ENCODE data around the gene B4GALNT1. TPM values are rescaled to one million over a fixed set of nuclear protein-coding genes. Genes with fewer than 3 reads are reported as not detected.

B4GALNT1 gene
- total RNA-seq, 3 donors from 2014 or later, result 0.64 to 2.2 (median 0.65) TPM

- Histone ChIP-seq H3K4me1 (ENCODE audit: low read depth) (no peaks in the 10 kb centered on the region), H3K36me3 (ENCODE audit: low read depth) (no peaks in the 10 kb centered on the region), H3K4me3 (no peak overlapping the region), H3K9me3 (no peaks in the 10 kb centered on the region)
- no peak for DNase-seq
- TF ChIP-seq CTCF (IDR thresholded peaks at IDR 0.05), result no peak
- ATAC-seq, result no peak
- intact Hi-C loops (cut with DNase I, micrococcal nuclease), result no loop called here
Measured at GRCh38 chr12:57579011-57579410, 54.0 kb downstream of the B4GALNT1 start.

GRCh38 chr12:57577981-57578758 lies 54.8 kb downstream of the B4GALNT1 start:
- no peaks in the 10 kb centered on the region for H3K4me1 ChIP-seq (ENCODE audit: low read depth)
- no peaks in the 10 kb centered on the region for H3K36me3 ChIP-seq (ENCODE audit: low read depth)
- no peak for DNase-seq
- no peaks in the 10 kb centered on the region for H3K9me3 ChIP-seq
- intact Hi-C loops (cut with DNase I, micrococcal nuclease), result no loop called here
- no peak for ATAC-seq
- H3K4me3 ChIP-seq, result no peak overlapping the region
- no peak for TF ChIP-seq CTCF (IDR thresholded peaks at IDR 0.05)

- ATAC-seq (no peak), DNase-seq (no peak)
- Histone ChIP-seq H3K4me1 (ENCODE audit: low read depth) (no peaks in the 10 kb centered on the region), H3K9me3 (no peaks in the 10 kb centered on the region), H3K36me3 (ENCODE audit: low read depth) (no peaks in the 10 kb centered on the region), H3K4me3 (no peak overlapping the region)
- TF ChIP-seq CTCF (IDR thresholded peaks at IDR 0.05), result no peak
- intact Hi-C loops (cut with DNase I, micrococcal nuclease), result no loop called here
Measured at GRCh38 chr12:57576613-57577160, 56.3 kb downstream of the B4GALNT1 start.

Other genes starting within 250 kb of the B4GALNT1 start
- gene R3HDM2, start 202.2 kb downstream of the B4GALNT1 start, total RNA-seq, result 10 to 100 TPM; 43.9 to 80.8 (median 80.6) TPM
- not detected for gene INHBC, start 198.4 kb downstream of the B4GALNT1 start, total RNA-seq
- gene INHBE, start 177.9 kb downstream of the B4GALNT1 start, total RNA-seq, result not detected
- 1 to 10 TPM in 2 of 3 donors, under 1 TPM in 1; 0.46 to 2.0 (median 1.9) TPM for gene GLI1, start 173.4 kb downstream of the B4GALNT1 start, total RNA-seq
- 10 to 100 TPM in 2 of 3 donors, 1 to 10 TPM in 1; 8.8 to 18.5 (median 15.0) TPM for gene ARHGAP9, start 153.3 kb downstream of the B4GALNT1 start, total RNA-seq
- 100 to 1,000 TPM in 1 of 3 donors, 10 to 100 TPM in 2; 63.7 to 117 (median 94.7) TPM for gene MARS1, start 145.1 kb downstream of the B4GALNT1 start, total RNA-seq
- gene DDIT3, start 112.7 kb downstream of the B4GALNT1 start, total RNA-seq, result 10 to 100 TPM; 14.1 to 36.4 (median 19.1) TPM
- 100 to 1,000 TPM; 116 to 137 (median 120) TPM for gene MBD6, start 110.4 kb downstream of the B4GALNT1 start, total RNA-seq
- 100 to 1,000 TPM; 138 to 140 (median 140) TPM for gene DCTN2, start 86.0 kb downstream of the B4GALNT1 start, total RNA-seq
- gene KIF5A, start 83.2 kb downstream of the B4GALNT1 start, total RNA-seq, result 1 to 10 TPM in 2 of 3 donors, under 1 TPM in 1; 0.61 to 9.1 (median 1.2) TPM
- gene PIP4K2C, start 42.0 kb downstream of the B4GALNT1 start, total RNA-seq, result 10 to 100 TPM; 39.0 to 55.5 (median 54.2) TPM
- 10 to 100 TPM in 1 of 3 donors, 1 to 10 TPM in 2; 4.3 to 65.5 (median 7.0) TPM for gene DTX3, start 28.4 kb downstream of the B4GALNT1 start, total RNA-seq
- gene ARHGEF25, start 21.8 kb downstream of the B4GALNT1 start, total RNA-seq, result 100 to 1,000 TPM in 1 of 3 donors, 10 to 100 TPM in 1, 1 to 10 TPM in 1; 5.0 to 129 (median 11.0) TPM
- 100 to 1,000 TPM; 230 to 282 (median 282) TPM for gene OS9, start 60.9 kb upstream of the B4GALNT1 start, total RNA-seq
- 1 to 10 TPM; 1.3 to 2.7 (median 2.2) TPM for gene AGAP2, start 105.5 kb upstream of the B4GALNT1 start, total RNA-seq
- gene TSPAN31, start 111.8 kb upstream of the B4GALNT1 start, total RNA-seq, result 10 to 100 TPM; 29.2 to 39.8 (median 30.5) TPM
- gene CDK4, start 119.1 kb upstream of the B4GALNT1 start, total RNA-seq, result 10 to 100 TPM; 41.4 to 62.7 (median 60.2) TPM
- 10 to 100 TPM; 10.5 to 15.1 (median 11.7) TPM for gene MARCHF9, start 121.9 kb upstream of the B4GALNT1 start, total RNA-seq
- gene CYP27B1, start 133.9 kb upstream of the B4GALNT1 start, total RNA-seq, result 1 to 10 TPM; 1.2 to 2.1 (median 1.4) TPM
- 10 to 100 TPM; 10.1 to 15.3 (median 10.6) TPM for gene METTL1, start 138.9 kb upstream of the B4GALNT1 start, total RNA-seq
- gene EEF1AKMT3, start 139.4 kb upstream of the B4GALNT1 start, total RNA-seq, result 1 to 10 TPM; 5.3 to 7.3 (median 6.2) TPM
- gene TSFM, start 149.6 kb upstream of the B4GALNT1 start, total RNA-seq, result 10 to 100 TPM; 26.1 to 32.9 (median 29.0) TPM
- gene AVIL, start 185.5 kb upstream of the B4GALNT1 start, total RNA-seq, result 10 to 100 TPM; 12.2 to 13.6 (median 13.3) TPM
- 100 to 1,000 TPM; 220 to 339 (median 256) TPM for gene CTDSP2, start 213.5 kb upstream of the B4GALNT1 start, total RNA-seq